Measurements from ENCODE around the gene LTB. TPM values are rescaled to one million over a fixed set of nuclear protein-coding genes. Genes with fewer than 3 reads are reported as not detected.

Gene LTB
- total and polyA plus RNA-seq, 2 of the 4 experiments (the other 2 are of a cell fraction): not detected

GRCh38 chr6:31581434-31582229 is 592 bp downstream of the LTB start (continued):
- no peak for TF ChIP-seq ELK1 (IDR thresholded peaks at IDR 0.05; ENCODE audit: borderline replicate concordance, low read depth, low read length)
